ENCODE data around the gene RRP12.

RRP12 gene

DNA sequence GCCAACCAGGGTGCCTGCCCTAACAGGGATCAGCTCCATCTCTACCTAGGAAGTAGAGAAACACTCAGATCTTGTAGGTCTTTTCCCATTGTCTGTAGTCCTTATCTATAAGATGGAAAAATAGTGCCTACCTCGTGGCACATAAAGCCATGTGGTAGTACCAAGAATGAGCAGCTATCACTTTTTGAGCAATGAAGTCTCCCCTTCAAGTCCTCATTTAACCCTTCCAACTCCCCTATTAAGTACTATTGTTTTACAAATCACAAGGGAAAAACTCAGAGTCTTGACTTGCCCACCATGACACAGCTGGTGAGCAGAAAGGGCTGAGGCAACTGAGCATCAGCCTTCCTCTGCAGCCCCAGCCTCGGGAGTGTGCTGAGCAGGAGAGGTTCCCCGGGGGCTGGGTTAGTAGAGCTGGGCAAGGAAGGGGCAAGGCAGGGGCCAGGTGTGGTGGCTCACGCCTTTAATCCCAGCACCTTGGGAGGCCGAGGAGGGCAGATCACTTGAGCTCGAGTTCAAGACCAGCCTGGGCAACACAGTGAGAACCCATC lies 69.9 kb downstream of the RRP12 start:
- no peak overlapping the region for H3K4me3 ChIP-seq (ENCODE audit: low read depth, low read length)

GRCh38 chr10:97329766-97330165 lies 71.4 kb downstream of the RRP12 start:
- no peak overlapping the region for H3K4me3 ChIP-seq (ENCODE audit: low read depth, low read length)
- TF ChIP-seq CTCF (IDR thresholded peaks at IDR 0.05; ENCODE audit: borderline replicate concordance, insufficient read depth, low read depth, low read length): no peak

More for the DNA sequence above, 69.9 kb downstream of the RRP12 start:
- no peak for TF ChIP-seq CTCF (IDR thresholded peaks at IDR 0.05; ENCODE audit: borderline replicate concordance, insufficient read depth, low read depth, low read length)

GRCh38 chr10:97328646-97329453 lies 72.3 kb downstream of the RRP12 start:
- TF ChIP-seq CTCF (IDR thresholded peaks at IDR 0.05; ENCODE audit: borderline replicate concordance, insufficient read depth, low read depth, low read length): no peak
- H3K4me3 ChIP-seq (ENCODE audit: low read depth, low read length): no peak overlapping the region

GRCh38 chr10:97327348-97328294 lies 73.5 kb downstream of the RRP12 start:
- no peak overlapping the region for H3K4me3 ChIP-seq (ENCODE audit: low read depth, low read length)
- no peak for TF ChIP-seq CTCF (IDR thresholded peaks at IDR 0.05; ENCODE audit: borderline replicate concordance, insufficient read depth, low read depth, low read length)

GRCh38 chr10:97325754-97326153 lies 75.4 kb downstream of the RRP12 start:
- H3K4me3 ChIP-seq (ENCODE audit: low read depth, low read length): no peak overlapping the region
- TF ChIP-seq CTCF (IDR thresholded peaks at IDR 0.05; ENCODE audit: borderline replicate concordance, insufficient read depth, low read depth, low read length): no peak

- H3K4me3 ChIP-seq (ENCODE audit: low read depth, low read length): no peak overlapping the region
- TF ChIP-seq CTCF (IDR thresholded peaks at IDR 0.05; ENCODE audit: borderline replicate concordance, insufficient read depth, low read depth, low read length): no peak
Observed at GRCh38 chr10:97323501-97323900, 77.6 kb downstream of the RRP12 start.
